Mesenchymal stem cell (in vitro differentiated cells and primary cell): ENCODE data around the gene CHIA.

Experiments used
- DNase-seq: peaks from one replicate; pipeline ENCODE4 v3.0.0-alpha.2; 2013
- H2AFZ ChIP-seq: one replicate; pipeline ENCODE4 v1.6.1; 2013; ENCODE audit warnings: low read depth, mild to moderate bottlenecking, control low read depth, inconsistent platforms, low read length, moderate library complexity
- H2AK5ac ChIP-seq: 2 replicates; pipeline ENCODE4 v1.6.1; 2013; ENCODE audit warnings: low read length, moderate library complexity, mild to moderate bottlenecking, inconsistent platforms; ENCODE audit not compliant: severe bottlenecking
- H2BK120ac ChIP-seq: one replicate; pipeline ENCODE4 v1.6.1; 2013; ENCODE audit warnings: low read depth, mild to moderate bottlenecking, inconsistent platforms, low read length, moderate library complexity
- H2BK12ac ChIP-seq, 2 experiments: one replicate each; pipeline ENCODE4 v1.6.1; 2013; ENCODE audit warnings: inconsistent platforms in 2 of 2, low read length in 2 of 2, mild to moderate bottlenecking in 2 of 2, moderate library complexity in 2 of 2, control low read depth in 1 of 2
- H2BK15ac ChIP-seq: one replicate; pipeline ENCODE4 v1.6.1; 2013; ENCODE audit warnings: mild to moderate bottlenecking, low read depth, inconsistent platforms; ENCODE audit not compliant: poor library complexity, severe bottlenecking
- H2BK5ac ChIP-seq: 2 replicates; pipeline ENCODE4 v1.6.1; 2013; ENCODE audit warnings: low read depth, mild to moderate bottlenecking, low read length, control low read depth, inconsistent platforms; ENCODE audit not compliant: poor library complexity, severe bottlenecking
- H3K14ac ChIP-seq, 2 experiments: one replicate each; pipeline ENCODE4 v1.6.1; 2013; ENCODE audit warnings: inconsistent platforms in 2 of 2, low read length in 2 of 2, control low read depth in 1 of 2, mild to moderate bottlenecking in 1 of 2, moderate library complexity in 1 of 2
- H3K18ac ChIP-seq, 2 experiments: one replicate each; pipeline ENCODE4 v1.6.1; 2013; ENCODE audit warnings: inconsistent platforms in 2 of 2, low read length in 2 of 2, control low read depth in 1 of 2, low read depth in 1 of 2, mild to moderate bottlenecking in 1 of 2
- H3K23ac ChIP-seq, 2 experiments: one replicate each; pipeline ENCODE4 v1.6.1; 2013; ENCODE audit warnings: inconsistent platforms in 2 of 2, low read length in 2 of 2, mild to moderate bottlenecking in 2 of 2, moderate library complexity in 2 of 2, control low read depth in 1 of 2
- H3K27ac ChIP-seq: 2 replicates; pipeline ENCODE4 v1.5.1; 2013; ENCODE audit warnings: mild to moderate bottlenecking, moderate library complexity, low read length, control low read depth, inconsistent platforms; ENCODE audit not compliant: poor library complexity, severe bottlenecking
- H3K27me3 ChIP-seq, 2 experiments: 2 replicates each; pipeline versions ENCODE4 v1.6.1 to v1.7.0; 2013; ENCODE audit warnings: low read length in 2 of 2, mild to moderate bottlenecking in 2 of 2, moderate library complexity in 2 of 2, control low read depth in 1 of 2, inconsistent platforms in 1 of 2; ENCODE audit not compliant: control insufficient read depth in 1 of 2, insufficient read depth in 1 of 2
- H3K36me3 ChIP-seq, 2 experiments: 2 replicates each; pipeline versions ENCODE4 v1.6.1 to v1.7.0; 2013; ENCODE audit warnings: low read length in 2 of 2, control low read depth in 1 of 2, inconsistent platforms in 1 of 2, low read depth in 1 of 2, mild to moderate bottlenecking in 1 of 2; ENCODE audit not compliant: insufficient read depth in 2 of 2, control insufficient read depth in 1 of 2
- H3K4ac ChIP-seq, 2 experiments: one replicate each; pipeline ENCODE4 v1.6.1; 2013; ENCODE audit warnings: inconsistent platforms in 2 of 2, low read length in 2 of 2, mild to moderate bottlenecking in 2 of 2, moderate library complexity in 2 of 2, control low read depth in 1 of 2, low read depth in 1 of 2
- H3K4me1 ChIP-seq: 2 replicates; pipeline ENCODE4 v1.6.1; 2013; ENCODE audit warnings: low read depth, low read length, control low read depth; ENCODE audit not compliant: control insufficient read depth, insufficient read depth
- H3K4me2 ChIP-seq: 2 replicates; pipeline ENCODE4 v1.6.1; 2013; ENCODE audit warnings: low read length, mild to moderate bottlenecking, inconsistent platforms; ENCODE audit not compliant: poor library complexity, severe bottlenecking
- H3K4me3 ChIP-seq, 2 experiments: 2 replicates each; pipeline versions ENCODE4 v1.5.1 to v1.7.0; 2013; ENCODE audit warnings: low read length in 2 of 2, mild to moderate bottlenecking in 2 of 2, control low read depth in 1 of 2, low read depth in 1 of 2; ENCODE audit not compliant: insufficient read depth in 1 of 2
- H3K79me1 ChIP-seq: replicated peaks from 2 replicates; pipeline ENCODE4 v1.6.1; 2013; ENCODE audit warnings: mild to moderate bottlenecking, control low read depth, low read length, inconsistent platforms; ENCODE audit not compliant: poor library complexity, severe bottlenecking
- H3K9ac ChIP-seq: 2 replicates; pipeline ENCODE4 v1.7.0; 2013; ENCODE audit warnings: mild to moderate bottlenecking, low read length, moderate library complexity
- H3K9me3 ChIP-seq: 2 replicates; pipeline ENCODE4 v1.7.0; 2013; ENCODE audit warnings: mild to moderate bottlenecking, low read length; ENCODE audit not compliant: control insufficient read depth
- H4K8ac ChIP-seq: one replicate; pipeline ENCODE4 v1.6.1; 2013; ENCODE audit warnings: inconsistent platforms, mild to moderate bottlenecking, low read length, moderate library complexity
- H4K91ac ChIP-seq: one replicate; pipeline ENCODE4 v1.6.1; 2013; ENCODE audit warnings: mild to moderate bottlenecking, low read length, inconsistent platforms
- WGBS: methylation state at CpG from one replicate; pipeline ENCODE4 v1.1.7; 2013; ENCODE audit warnings: mixed read lengths; 5-methylcytosine and 5-hydroxymethylcytosine counted together

CHIA gene

DNA sequence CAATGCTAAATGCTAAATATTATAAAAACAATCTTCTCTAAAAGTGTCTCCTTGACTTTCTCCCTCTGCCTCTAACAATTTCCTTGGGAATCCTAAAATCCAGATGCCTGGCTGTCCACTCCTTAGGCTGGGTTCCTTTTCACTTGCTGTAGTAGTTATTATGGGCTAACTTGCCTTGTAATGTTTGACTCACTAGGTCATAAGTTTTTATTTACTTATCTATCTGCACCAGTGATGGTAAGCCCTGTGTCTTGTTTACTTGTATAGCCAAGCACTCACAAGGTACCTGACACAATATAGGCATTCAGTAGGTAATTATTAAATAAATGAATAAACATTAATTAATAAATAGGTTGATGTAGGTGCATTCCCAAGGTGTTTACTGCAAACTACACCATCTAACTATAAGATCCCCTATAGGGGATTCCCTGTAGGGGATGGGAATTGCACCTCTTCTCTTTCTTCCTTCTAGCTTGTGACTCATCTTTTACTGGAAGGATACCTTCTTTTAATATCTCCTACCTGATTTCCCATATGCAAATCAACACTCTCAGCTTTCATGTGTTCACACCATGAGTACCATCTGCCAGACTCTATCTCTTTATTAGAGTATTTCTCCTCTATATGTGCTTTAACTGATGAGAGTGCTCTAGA lies 14.7 kb upstream of the CHIA start:
- H2AK5ac ChIP-seq, result no peak overlapping the region
- H3K4me3 ChIP-seq, result no peak overlapping the region
- H2BK15ac ChIP-seq, result no peak overlapping the region
- no peaks in the 10 kb centered on the region for H3K4me1 ChIP-seq
- H3K14ac ChIP-seq, result no peak overlapping the region
- H3K9me3 ChIP-seq, result no peaks in the 10 kb centered on the region
- no peak overlapping the region for H2AFZ ChIP-seq
- no peak overlapping the region for H3K27ac ChIP-seq
- H2BK12ac ChIP-seq, result no peak overlapping the region
- H3K9ac ChIP-seq, result peak overlapping the region; percentile 83
- no peaks in the 10 kb centered on the region for H3K79me1 ChIP-seq
- no peak overlapping the region for H3K23ac ChIP-seq
- H2BK120ac ChIP-seq, result no peak overlapping the region
- no peak overlapping the region for H2BK5ac ChIP-seq
- no peak overlapping the region for H3K4me2 ChIP-seq
- H4K91ac ChIP-seq, result no peak overlapping the region
- DNase-seq, result no peak
- no peaks in the 10 kb centered on the region for H3K36me3 ChIP-seq
- no peak overlapping the region for H3K4ac ChIP-seq
- H3K18ac ChIP-seq, result no peak overlapping the region
- no peak overlapping the region for H4K8ac ChIP-seq
- H3K27me3 ChIP-seq, result peaks cover 9 to 10% of the 10 kb centered on the region in 2 experiments

DNA sequence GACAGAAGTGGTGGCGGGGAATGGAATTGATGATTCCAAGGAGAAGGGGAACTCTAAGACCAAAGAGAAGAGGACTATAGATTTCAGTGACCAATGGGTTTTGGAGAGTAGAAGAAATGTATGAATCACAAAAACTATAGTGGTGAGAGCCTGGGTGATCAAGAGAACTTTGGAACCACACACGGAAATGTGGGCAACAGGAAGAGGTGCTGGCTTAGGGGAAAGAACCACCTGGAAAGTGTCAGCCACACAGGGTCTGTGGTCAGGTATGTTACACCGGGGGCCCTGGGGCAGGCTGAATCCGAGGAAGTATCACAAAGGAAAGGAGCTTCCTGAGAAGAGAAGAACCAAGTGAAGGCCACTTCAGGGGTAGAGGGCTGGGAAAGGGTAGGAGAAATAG lies 11.5 kb upstream of the CHIA start:
- no peaks in the 10 kb centered on the region for H3K9me3 ChIP-seq

GRCh38 chr1:111280267-111280666 lies 10.4 kb upstream of the CHIA start:
- Histone ChIP-seq H2BK15ac (no peak overlapping the region), H2AK5ac (no peak overlapping the region), H3K79me1 (no peaks in the 10 kb centered on the region), H3K9me3 (no peaks in the 10 kb centered on the region), H3K9ac (no peak overlapping the region), H3K14ac (no peak overlapping the region), H3K4me2 (no peak overlapping the region), H2BK5ac (no peak overlapping the region), H2BK120ac (no peak overlapping the region), H2BK12ac (no peak overlapping the region), H3K4me3 (no peak overlapping the region), H3K4ac (no peak overlapping the region), H3K4me1 (no peaks in the 10 kb centered on the region), H3K23ac (no peak overlapping the region), H3K36me3 (no peaks in the 10 kb centered on the region), H4K91ac (no peak overlapping the region), H3K18ac (no peak overlapping the region), H3K27me3 (no peaks in the 10 kb centered on the region), H3K27ac (no peak overlapping the region), H2AFZ (no peak overlapping the region), H4K8ac (no peak overlapping the region)
- no peak for DNase-seq

More for the DNA sequence above, 11.5 kb upstream of the CHIA start:
- Histone ChIP-seq H2BK5ac (no peak overlapping the region), H2BK120ac (no peak overlapping the region), H4K8ac (no peak overlapping the region), H3K23ac (no peak overlapping the region), H3K18ac (no peak overlapping the region), H3K4me3 (no peak overlapping the region), H3K27me3 (no peaks in the 10 kb centered on the region), H2BK15ac (no peak overlapping the region), H2BK12ac (no peak overlapping the region), H4K91ac (no peak overlapping the region), H3K14ac (no peak overlapping the region), H3K9ac (no peak overlapping the region), H3K27ac (no peak overlapping the region), H3K79me1 (no peaks in the 10 kb centered on the region), H2AFZ (no peak overlapping the region), H3K36me3 (no peaks in the 10 kb centered on the region), H3K4me1 (no peaks in the 10 kb centered on the region), H3K4me2 (no peak overlapping the region), H3K4ac (no peak overlapping the region), H2AK5ac (no peak overlapping the region)
- 69% methylated on average over 4 of the region's 4 CpGs for WGBS
- no peak for DNase-seq

GRCh38 chr1:111281411-111281810 lies 9.2 kb upstream of the CHIA start:
- no peak overlapping the region for H2AFZ ChIP-seq
- no peak overlapping the region for H3K4me2 ChIP-seq
- H3K4ac ChIP-seq, result no peak overlapping the region
- no peaks in the 10 kb centered on the region for H3K79me1 ChIP-seq
- no peaks in the 10 kb centered on the region for H3K4me1 ChIP-seq
- H2BK120ac ChIP-seq, result no peak overlapping the region
- no peak overlapping the region for H2BK5ac ChIP-seq
- H3K4me3 ChIP-seq, result no peak overlapping the region
- no peaks in the 10 kb centered on the region for H3K36me3 ChIP-seq
- 71% methylated on average over 5 of the region's 5 CpGs for WGBS
- no peak overlapping the region for H2AK5ac ChIP-seq
- no peak overlapping the region for H3K9ac ChIP-seq
- H3K18ac ChIP-seq, result no peak overlapping the region
- no peaks in the 10 kb centered on the region for H3K9me3 ChIP-seq
- H4K91ac ChIP-seq, result no peak overlapping the region
- no peak overlapping the region for H3K27ac ChIP-seq
- no peak overlapping the region for H2BK12ac ChIP-seq
- no peak overlapping the region for H3K23ac ChIP-seq
- H3K14ac ChIP-seq, result no peak overlapping the region
- no peak for DNase-seq
- H4K8ac ChIP-seq, result no peak overlapping the region
- no peak overlapping the region for H2BK15ac ChIP-seq
- no peaks in the 10 kb centered on the region for H3K27me3 ChIP-seq
